Measurements from ENCODE around the gene FRMD1. TPM values are rescaled to one million over a fixed set of nuclear protein-coding genes. Genes with fewer than 3 reads are reported as not detected.

FRMD1 gene
- total and polyA plus RNA-seq, 2 donors (not counting 1 experiment from before 2014, with no cell fraction given): not detected

DNA sequence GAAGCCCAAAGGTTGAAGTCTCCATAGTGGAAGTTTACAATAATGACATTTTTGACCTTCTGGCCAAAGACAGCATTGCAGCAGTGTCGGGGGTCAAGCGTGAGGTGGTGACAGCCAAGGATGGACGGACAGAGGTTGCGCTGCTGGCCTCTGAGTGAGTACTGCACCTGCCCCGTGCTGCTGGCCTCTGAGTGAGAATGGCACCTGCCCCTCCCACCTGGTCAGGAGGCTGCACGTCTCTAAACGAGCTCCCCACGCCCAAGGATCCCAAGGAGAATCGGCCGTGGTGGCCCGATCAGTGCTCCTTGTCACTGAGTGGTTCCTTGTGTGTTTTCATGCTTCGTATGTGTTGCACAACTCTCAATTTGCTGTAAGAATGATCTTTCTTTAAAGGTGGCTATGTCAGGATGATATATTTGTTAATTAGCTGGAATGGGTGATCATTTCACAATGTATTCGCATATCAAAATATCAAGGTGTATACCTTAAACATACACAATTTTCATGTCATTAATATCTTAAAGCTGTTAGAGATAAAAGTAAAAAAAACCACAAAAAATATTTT lies 40.4 kb downstream of the FRMD1 start:
- no peak overlapping the region for H3K27ac Mint-ChIP-seq

DNA sequence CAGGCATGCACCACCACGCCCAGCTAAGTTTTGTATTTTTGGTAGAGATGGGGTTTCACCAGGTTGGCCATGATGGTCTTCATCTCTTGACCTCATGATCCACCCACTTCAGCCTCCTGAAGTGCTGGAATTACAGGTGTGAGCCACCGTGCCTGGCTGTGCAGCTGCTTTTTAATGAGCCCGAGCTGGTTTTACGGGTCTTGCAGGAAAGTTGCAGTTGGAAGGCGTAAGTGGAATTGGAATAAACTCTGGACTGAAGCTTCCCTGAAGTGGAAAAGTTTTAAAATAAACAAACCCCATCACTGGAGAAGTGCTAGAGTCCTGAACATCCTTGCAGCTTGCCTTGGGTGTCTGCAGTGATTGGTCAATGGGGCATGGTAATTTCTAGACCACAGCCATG lies 41.2 kb downstream of the FRMD1 start:
- no peak overlapping the region for H3K9ac ChIP-seq (ENCODE audit: low read length)
- DNase-seq (no peak), ATAC-seq (ENCODE audit: low read depth) (no peak)
- no peak overlapping the region for H3K4me3 Mint-ChIP-seq
- TF ChIP-seq EZH2 (IDR thresholded peaks at IDR 0.05; ENCODE audit: borderline replicate concordance, insufficient read depth, low read depth, low read length, poor library complexity, severe bottlenecking): no peak
- TF ChIP-seq, protein P1, sequence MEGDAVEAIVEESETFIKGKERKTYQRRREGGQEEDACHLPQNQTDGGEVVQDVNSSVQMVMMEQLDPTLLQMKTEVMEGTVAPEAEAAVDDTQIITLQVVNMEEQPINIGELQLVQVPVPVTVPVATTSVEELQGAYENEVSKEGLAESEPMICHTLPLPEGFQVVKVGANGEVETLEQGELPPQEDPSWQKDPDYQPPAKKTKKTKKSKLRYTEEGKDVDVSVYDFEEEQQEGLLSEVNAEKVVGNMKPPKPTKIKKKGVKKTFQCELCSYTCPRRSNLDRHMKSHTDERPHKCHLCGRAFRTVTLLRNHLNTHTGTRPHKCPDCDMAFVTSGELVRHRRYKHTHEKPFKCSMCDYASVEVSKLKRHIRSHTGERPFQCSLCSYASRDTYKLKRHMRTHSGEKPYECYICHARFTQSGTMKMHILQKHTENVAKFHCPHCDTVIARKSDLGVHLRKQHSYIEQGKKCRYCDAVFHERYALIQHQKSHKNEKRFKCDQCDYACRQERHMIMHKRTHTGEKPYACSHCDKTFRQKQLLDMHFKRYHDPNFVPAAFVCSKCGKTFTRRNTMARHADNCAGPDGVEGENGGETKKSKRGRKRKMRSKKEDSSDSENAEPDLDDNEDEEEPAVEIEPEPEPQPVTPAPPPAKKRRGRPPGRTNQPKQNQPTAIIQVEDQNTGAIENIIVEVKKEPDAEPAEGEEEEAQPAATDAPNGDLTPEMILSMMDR (IDR thresholded peaks at IDR 0.05): no peak
- H3K4me3 ChIP-seq (ENCODE audit: control extremely low read depth in 1 of 5, extremely low read depth in 1 of 5, insufficient read depth in 1 of 5, low read depth in 2 of 5, low read length in 4 of 5): no peak overlapping the region
- no peaks in the 10 kb centered on the region for H4K20me1 ChIP-seq (ENCODE audit: control insufficient read depth, insufficient read depth, low read length, poor library complexity, severe bottlenecking)
- intact Hi-C loops (cut with micrococcal nuclease): no loop called here
- H2AFZ ChIP-seq (ENCODE audit: insufficient read depth, low read depth, low read length, poor library complexity, severe bottlenecking): no peak overlapping the region
- peaks cover 0 to 59% (median 24%) of the 10 kb centered on the region in 3 donors for H3K9me3 ChIP-seq (ENCODE audit: control extremely low read depth in 1 of 3, control insufficient read depth in 2 of 3, insufficient read depth in 1 of 3, low read length in 2 of 3)
- no peaks in the 10 kb centered on the region for H3K79me2 ChIP-seq (ENCODE audit: control insufficient read depth, insufficient read depth, low read length)
- ChIA-PET CTCF (no interaction called here), POLR2A (no interaction called here)
- no peak overlapping the region for H3K4me2 ChIP-seq (replicated peaks; ENCODE audit: low read depth, low read length, poor library complexity, severe bottlenecking)
- no peak overlapping the region for H3K27ac Mint-ChIP-seq
- H3K4me1 Mint-ChIP-seq: no peaks in the 10 kb centered on the region
- no peaks in the 10 kb centered on the region for H3K4me1 ChIP-seq (ENCODE audit: control insufficient read depth in 2 of 2, insufficient read depth in 2 of 2, low read length in 2 of 2)
- WGBS (ENCODE audit: insufficient coverage): 83% methylated on average over 1 of the region's 5 CpGs
- H3K9me3 Mint-ChIP-seq (ENCODE audit: insufficient read depth): peaks cover 6% of the 10 kb centered on the region
- no peaks in the 10 kb centered on the region for H3K36me3 ChIP-seq (replicated peaks in 1 of 2; ENCODE audit: control extremely low read depth in 1 of 2, control insufficient read depth in 1 of 2, extremely low read depth in 1 of 2, insufficient read depth in 2 of 2, low read length in 1 of 2)
- no peak overlapping the region for H3K27ac ChIP-seq (ENCODE audit: low read length in 2 of 2)
- H3K27me3 Mint-ChIP-seq: peaks cover 30% of the 10 kb centered on the region
- peaks cover 0 to 6% (median 2%) of the 10 kb centered on the region in 4 experiments for H3K27me3 ChIP-seq (replicated peaks in 1 of 4; ENCODE audit: control extremely low read depth in 1 of 4, control insufficient read depth in 3 of 4, insufficient read depth in 4 of 4, low read length in 3 of 4)

More for the DNA sequence above, 40.4 kb downstream of the FRMD1 start:
- Histone ChIP-seq H3K79me2 (ENCODE audit: control insufficient read depth, insufficient read depth, low read length) (no peaks in the 10 kb centered on the region), H3K9me3 (ENCODE audit: control extremely low read depth in 1 of 3, control insufficient read depth in 2 of 3, insufficient read depth in 1 of 3, low read length in 2 of 3) (peaks cover 0 to 67% (median 24%) of the 10 kb centered on the region in 3 donors), H3K9ac (ENCODE audit: low read length) (no peak overlapping the region), H3K4me1 (ENCODE audit: control insufficient read depth in 2 of 2, insufficient read depth in 2 of 2, low read length in 2 of 2) (no peaks in the 10 kb centered on the region), H3K4me3 (ENCODE audit: control extremely low read depth in 1 of 5, extremely low read depth in 1 of 5, insufficient read depth in 1 of 5, low read depth in 2 of 5, low read length in 4 of 5) (no peak overlapping the region), H2AFZ (ENCODE audit: insufficient read depth, low read depth, low read length, poor library complexity, severe bottlenecking) (no peak overlapping the region), H3K4me2 (replicated peaks; ENCODE audit: low read depth, low read length, poor library complexity, severe bottlenecking) (no peak overlapping the region), H3K36me3 (replicated peaks in 1 of 2; ENCODE audit: control extremely low read depth in 1 of 2, control insufficient read depth in 1 of 2, extremely low read depth in 1 of 2, insufficient read depth in 2 of 2, low read length in 1 of 2) (no peaks in the 10 kb centered on the region), H4K20me1 (ENCODE audit: control insufficient read depth, insufficient read depth, low read length, poor library complexity, severe bottlenecking) (no peaks in the 10 kb centered on the region), H3K27me3 (replicated peaks in 1 of 4; ENCODE audit: control extremely low read depth in 1 of 4, control insufficient read depth in 3 of 4, insufficient read depth in 4 of 4, low read length in 3 of 4) (peaks cover 0 to 6% (median 2%) of the 10 kb centered on the region in 4 experiments), H3K27ac (ENCODE audit: low read length in 2 of 2) (no peak overlapping the region)
- intact Hi-C loops (cut with micrococcal nuclease): no loop called here
- DNase-seq (no peak), ATAC-seq (ENCODE audit: low read depth) (no peak)
- ChIA-PET CTCF (no interaction called here), POLR2A (no interaction called here)
- Mint-ChIP-seq H3K9me3 (ENCODE audit: insufficient read depth) (peaks cover 6% of the 10 kb centered on the region), H3K4me3 (no peak overlapping the region), H3K4me1 (no peaks in the 10 kb centered on the region), H3K27me3 (peaks cover 26% of the 10 kb centered on the region)
- TF ChIP-seq EZH2 (IDR thresholded peaks at IDR 0.05; ENCODE audit: borderline replicate concordance, insufficient read depth, low read depth, low read length, poor library complexity, severe bottlenecking): no peak
- TF ChIP-seq, protein P1 (IDR thresholded peaks at IDR 0.05): no peak
- 87% methylated on average over 11 of the region's 13 CpGs for WGBS (ENCODE audit: insufficient coverage)
